ENCODE measurements around the gene TICAM1. TPM values are rescaled to one million over a fixed set of nuclear protein-coding genes. Genes with fewer than 3 reads are reported as not detected.

Gene TICAM1
- total and polyA plus RNA-seq, 2 of the 8 experiments (the other 6 are each of a cell fraction or from before 2014, with no cell fraction given), result 0.41 to 0.65 TPM

DNA sequence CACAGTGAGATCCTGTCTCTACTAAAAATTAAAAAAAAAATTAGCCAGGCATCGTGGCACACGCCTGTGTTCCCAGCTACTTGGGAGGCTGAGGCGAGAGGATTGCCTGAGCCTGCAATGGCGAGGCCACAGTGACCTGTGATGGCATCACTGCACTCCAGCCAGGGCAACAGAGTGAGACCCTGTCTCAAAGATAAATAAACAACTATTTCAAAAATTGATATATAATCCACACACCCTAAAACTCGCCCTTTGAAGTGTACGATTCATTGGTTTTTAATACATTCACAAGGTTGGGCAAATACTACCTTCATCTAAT, 12.1 kb upstream of the TICAM1 start (continued):
- TF ChIP-seq, protein P1, sequence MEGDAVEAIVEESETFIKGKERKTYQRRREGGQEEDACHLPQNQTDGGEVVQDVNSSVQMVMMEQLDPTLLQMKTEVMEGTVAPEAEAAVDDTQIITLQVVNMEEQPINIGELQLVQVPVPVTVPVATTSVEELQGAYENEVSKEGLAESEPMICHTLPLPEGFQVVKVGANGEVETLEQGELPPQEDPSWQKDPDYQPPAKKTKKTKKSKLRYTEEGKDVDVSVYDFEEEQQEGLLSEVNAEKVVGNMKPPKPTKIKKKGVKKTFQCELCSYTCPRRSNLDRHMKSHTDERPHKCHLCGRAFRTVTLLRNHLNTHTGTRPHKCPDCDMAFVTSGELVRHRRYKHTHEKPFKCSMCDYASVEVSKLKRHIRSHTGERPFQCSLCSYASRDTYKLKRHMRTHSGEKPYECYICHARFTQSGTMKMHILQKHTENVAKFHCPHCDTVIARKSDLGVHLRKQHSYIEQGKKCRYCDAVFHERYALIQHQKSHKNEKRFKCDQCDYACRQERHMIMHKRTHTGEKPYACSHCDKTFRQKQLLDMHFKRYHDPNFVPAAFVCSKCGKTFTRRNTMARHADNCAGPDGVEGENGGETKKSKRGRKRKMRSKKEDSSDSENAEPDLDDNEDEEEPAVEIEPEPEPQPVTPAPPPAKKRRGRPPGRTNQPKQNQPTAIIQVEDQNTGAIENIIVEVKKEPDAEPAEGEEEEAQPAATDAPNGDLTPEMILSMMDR (IDR thresholded peaks at IDR 0.05; ENCODE audit: control extremely low read depth in 1 of 3, insufficient read depth in 1 of 3, low read depth in 1 of 3, low read length in 3 of 3), result no peak

All from H1 (cell line).